HG03045 (cell line): ENCODE results near the gene GCNA.
"Not testable (repeated sequence)": the region's sequence is repeated elsewhere in the genome, so short reads cannot be mapped to it uniquely, and the experiment has no call there.

Experiments used
- ATAC-seq: cut with Tn5 transposase; IDR thresholded peaks from one replicate; pipeline ENCODE4 v1.9.1; 2021; ENCODE audit warnings: mild to moderate bottlenecking, moderate library complexity; ENCODE audit not compliant: unreplicated experiment

Gene GCNA

GRCh38 chrX:71637253-71637618 is 59.0 kb downstream of the GCNA start:
- ATAC-seq = peak; percentile 44

- ATAC-seq = no peak
Observed at GRCh38 chrX:71637848-71638247, 59.6 kb downstream of the GCNA start.

- no peak for ATAC-seq
Observed at GRCh38 chrX:71638409-71638808, 60.2 kb downstream of the GCNA start.

GRCh38 chrX:71640002-71640401 is 61.8 kb downstream of the GCNA start:
- no peak for ATAC-seq

GRCh38 chrX:71644406-71644805 is 66.2 kb downstream of the GCNA start:
- not testable (repeated sequence) for ATAC-seq

- ATAC-seq = peak; percentile 59
Observed at GRCh38 chrX:71650333-71650969, 72.2 kb downstream of the GCNA start.

GRCh38 chrX:71652405-71652804 is 74.2 kb downstream of the GCNA start:
- ATAC-seq = no peak

GRCh38 chrX:71653344-71653743 is 75.1 kb downstream of the GCNA start:
- ATAC-seq = no peak

GRCh38 chrX:71657267-71657666 is 79.0 kb downstream of the GCNA start:
- ATAC-seq = no peak

- no peak for ATAC-seq
Observed at GRCh38 chrX:71659342-71659741, 81.1 kb downstream of the GCNA start.

GRCh38 chrX:71659959-71660358 is 81.7 kb downstream of the GCNA start:
- ATAC-seq = no peak

GRCh38 chrX:71660562-71661416 is 82.6 kb downstream of the GCNA start:
- no peak for ATAC-seq

GRCh38 chrX:71661919-71662318 is 83.7 kb downstream of the GCNA start:
- no peak for ATAC-seq

GRCh38 chrX:71662654-71663053 is 84.4 kb downstream of the GCNA start:
- ATAC-seq = not testable (repeated sequence)
